GM18505 (cell line): Measurements from ENCODE around the gene SMTNL2.
"Not testable (repeated sequence)": the region's sequence is repeated elsewhere in the genome, so short reads cannot be mapped to it uniquely, and the experiment has no call there.

Source experiments
- ATAC-seq: cut with Tn5 transposase; IDR thresholded peaks from one replicate; pipeline ENCODE4 v1.9.1; 2021; ENCODE audit not compliant: unreplicated experiment
- POLR2A ChIP-seq: IDR thresholded peaks from 4 replicates; pipeline ENCODE4 v1.6.1; 2011; ENCODE audit warnings: borderline replicate concordance; ENCODE audit not compliant: insufficient read depth, insufficient read length; ENCODE audit errors: extremely low read depth

Gene SMTNL2

DNA sequence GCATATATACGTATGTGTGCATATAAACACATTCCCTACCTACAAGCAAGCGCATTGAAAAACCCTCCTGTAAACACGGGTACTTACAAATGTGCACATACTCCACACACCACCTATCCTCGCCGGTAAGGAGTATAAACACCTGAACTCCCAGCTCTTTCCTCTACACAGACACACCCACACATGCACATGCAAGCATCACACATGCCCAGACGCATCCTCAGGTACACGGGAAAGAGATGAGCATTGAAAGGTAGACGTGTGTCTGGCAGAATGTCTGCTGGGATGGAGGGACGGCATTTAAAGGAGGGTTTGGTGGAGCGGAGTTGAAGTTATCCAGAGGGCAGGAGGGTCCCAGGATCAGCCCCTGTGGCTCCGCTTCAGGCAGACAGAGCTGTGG lies 4.7 kb upstream of the SMTNL2 start:
- no peak for TF ChIP-seq POLR2A
- ATAC-seq, result no peak

DNA sequence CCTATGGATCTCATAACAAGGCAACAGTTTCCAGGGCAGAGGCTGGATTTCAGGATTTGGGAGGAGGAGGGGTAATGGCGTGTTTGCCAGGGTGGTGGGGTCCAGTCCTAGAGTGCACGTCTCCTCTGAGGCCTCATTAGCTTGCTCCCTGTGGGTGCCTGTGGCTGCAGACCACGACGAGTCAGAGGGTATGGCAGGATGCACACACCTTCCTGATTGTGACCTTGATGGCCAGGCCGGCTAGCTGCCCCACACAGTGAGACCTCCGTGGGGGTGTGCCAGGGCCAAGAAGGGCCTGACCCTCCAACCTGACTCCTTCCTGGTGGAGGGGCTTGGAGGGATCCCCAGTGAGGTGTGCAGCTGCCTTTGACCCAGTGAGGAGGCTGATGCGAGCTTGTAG lies 4.0 kb upstream of the SMTNL2 start:
- no peak for ATAC-seq
- TF ChIP-seq POLR2A, result no peak

DNA sequence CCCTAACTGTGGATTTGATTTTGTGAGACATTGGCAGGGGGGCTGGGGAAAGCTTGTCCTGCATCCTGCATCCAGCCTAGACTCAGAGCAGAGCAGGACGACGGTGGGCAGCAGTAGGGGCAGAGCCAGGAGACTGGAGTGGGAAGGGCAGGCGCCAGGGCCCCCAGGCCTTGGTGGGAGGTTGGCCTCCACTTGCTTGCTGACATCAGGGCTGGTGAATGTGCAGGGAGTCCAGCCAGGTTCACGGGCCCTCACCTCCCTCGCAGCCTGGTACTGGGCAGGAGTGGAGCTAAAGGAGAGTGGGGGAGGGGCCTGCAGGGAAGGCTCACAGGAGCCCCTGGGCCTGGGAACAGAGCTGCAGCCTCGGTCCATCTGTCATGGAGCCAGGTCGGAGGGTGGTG lies 2.2 kb upstream of the SMTNL2 start:
- no peak for TF ChIP-seq POLR2A

DNA sequence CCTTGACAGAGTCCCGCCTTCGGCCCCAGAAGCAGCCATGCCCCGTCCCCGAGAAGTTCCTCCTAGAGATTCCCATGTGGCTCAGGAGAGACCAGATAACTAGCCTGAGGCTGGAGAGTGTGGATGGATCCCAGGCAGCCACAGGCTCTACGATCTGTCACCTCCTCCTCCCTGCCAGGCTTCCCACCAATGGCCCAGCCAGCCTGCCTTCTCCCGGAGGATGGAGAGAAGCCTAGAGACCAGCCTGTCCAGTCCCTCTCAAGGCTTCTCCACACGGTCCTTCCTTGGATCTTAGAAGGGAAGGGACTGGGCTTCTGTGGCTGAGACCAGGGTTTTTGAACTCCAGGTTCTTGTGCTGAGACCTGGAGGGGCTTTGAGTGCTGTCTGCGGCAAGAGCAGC lies 1.6 kb upstream of the SMTNL2 start:
- no peak for TF ChIP-seq POLR2A
- no peak for ATAC-seq

More for the DNA sequence above, 2.2 kb upstream of the SMTNL2 start:
- ATAC-seq, result no peak

DNA sequence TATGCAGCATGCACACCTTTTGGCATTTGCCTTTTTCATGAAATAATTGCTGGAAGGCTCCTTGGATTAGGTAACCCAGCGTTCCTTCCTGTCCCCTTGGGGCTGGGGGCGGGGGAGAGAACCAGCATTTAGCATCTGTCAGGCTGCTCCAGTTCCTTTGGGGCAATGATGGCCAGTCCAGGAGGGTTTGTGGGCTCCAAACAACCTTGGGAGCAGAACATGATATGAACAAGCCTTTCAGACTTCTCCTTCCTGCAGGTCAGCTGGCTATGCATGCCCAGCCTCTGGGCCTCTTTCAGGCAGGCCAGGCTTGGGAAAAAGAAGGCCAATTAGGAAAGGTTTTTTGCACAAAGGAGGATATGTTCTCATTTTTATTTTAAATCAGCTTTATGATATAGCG lies 1.1 kb upstream of the SMTNL2 start:
- no peak for ATAC-seq
- TF ChIP-seq POLR2A, result no peak

DNA sequence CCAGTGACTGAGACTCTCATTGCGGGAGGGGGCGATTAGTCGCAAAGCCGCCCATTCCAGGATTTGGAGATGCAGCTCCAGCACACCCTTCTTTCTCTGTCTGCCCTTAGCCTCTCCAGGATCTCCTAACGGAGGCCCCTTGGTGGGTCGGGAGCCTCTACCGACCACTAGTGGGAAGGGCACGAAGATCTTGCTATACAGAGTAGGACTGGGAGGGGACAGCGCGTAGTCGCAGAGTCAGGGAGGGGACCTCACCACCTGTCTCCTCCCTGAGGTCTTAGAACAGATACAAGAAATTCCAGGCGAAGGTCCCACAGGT lies 588 bp upstream of the SMTNL2 start:
- ATAC-seq, result no peak
- no peak for TF ChIP-seq POLR2A

DNA sequence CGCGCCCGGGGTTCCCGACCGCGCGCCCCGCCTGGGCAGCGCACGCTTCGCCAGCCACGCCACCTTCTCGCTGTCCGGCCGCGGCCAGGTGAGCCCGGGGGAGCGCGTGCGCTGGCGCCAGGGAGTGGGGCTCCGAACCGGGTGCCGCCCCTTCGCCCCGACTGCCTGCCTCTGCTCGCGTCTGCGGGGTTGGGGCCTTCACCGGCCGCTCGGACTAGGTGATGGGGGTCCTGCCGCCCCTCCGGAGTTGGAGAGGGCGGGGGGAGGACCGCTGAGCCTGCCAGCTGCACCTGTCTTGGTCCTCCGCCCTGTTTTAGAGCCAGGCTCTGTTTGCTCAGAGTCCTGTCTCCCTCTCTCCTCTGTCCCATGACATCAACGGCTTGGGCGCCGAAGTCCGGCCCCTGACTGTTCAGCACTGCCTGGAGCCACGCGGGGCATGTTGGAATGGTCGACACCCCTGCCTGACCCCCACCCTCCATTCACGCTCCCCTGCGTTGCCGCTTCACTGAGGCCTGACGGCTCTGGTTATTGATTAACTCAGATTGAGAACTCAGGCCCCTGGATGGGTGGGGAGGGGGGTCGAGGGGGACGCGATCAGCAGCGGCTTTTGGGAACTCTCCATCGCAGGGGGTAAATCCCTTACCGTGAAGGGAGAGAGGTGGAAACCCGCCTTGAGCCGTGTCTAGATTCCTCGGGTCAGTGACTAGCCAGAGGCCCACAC lies 748 bp downstream of the SMTNL2 start:
- no peak for ATAC-seq

DNA sequence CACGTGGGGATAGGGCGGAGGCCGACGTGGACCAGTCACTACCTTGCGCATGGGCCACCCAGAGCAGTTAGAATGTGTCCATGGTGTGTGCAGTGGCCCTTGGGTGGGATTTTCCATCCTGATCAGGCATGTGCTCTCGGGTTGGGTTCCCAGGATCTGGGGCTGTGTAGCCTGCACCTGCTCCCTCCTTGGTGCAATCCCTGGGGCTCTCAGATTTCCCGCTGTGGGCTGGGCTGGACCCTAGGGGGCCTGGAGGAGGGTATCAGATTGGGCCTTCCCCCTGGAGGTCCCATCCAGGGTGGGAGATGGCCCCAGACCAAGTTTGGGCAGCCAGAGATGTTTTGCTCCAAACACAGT lies 1.3 kb downstream of the SMTNL2 start:
- ATAC-seq, result no peak
- no peak for TF ChIP-seq POLR2A

More for the DNA sequence above, 748 bp downstream of the SMTNL2 start:
- no peak for TF ChIP-seq POLR2A

DNA sequence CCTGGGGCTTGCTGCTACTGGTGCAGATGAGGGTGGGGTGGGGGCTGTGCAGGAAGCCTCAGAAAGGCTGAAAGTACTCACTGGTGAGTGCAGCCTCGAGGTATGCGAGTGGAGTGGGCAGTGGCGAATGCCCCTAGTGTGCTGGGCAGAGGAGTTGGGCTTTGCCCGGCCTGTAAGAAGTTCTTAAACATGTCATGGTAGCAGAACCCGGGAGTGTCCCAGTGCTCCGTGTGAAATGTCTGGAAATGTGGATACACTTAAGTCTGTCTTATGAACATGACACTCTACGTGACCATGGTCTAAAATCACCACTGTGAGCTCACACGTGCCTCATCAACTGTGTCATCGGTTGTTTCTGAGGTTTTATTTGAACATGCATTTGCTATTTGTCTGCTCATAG lies 1.7 kb downstream of the SMTNL2 start:
- ATAC-seq, result no peak
- no peak for TF ChIP-seq POLR2A

DNA sequence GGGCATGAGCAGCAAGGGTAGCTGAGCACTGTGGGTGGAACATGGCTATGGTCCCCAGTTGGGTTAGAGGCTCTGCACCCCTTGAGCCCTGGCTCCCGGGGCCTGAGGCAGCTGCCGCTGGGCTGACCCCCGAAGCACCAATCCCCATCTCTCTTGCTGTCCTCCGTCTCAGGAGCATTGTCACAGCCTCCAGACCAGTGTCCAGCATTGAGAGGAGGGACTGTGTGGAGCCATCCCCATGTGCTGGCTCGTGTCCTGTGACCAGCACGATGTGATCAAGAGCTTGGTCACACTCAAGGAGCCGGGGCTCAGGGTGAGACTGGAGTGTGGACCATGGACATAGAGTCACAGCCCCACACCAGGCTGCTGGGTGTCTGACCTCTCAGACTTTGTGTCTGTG lies 2.9 kb downstream of the SMTNL2 start:
- no peak for TF ChIP-seq POLR2A
- no peak for ATAC-seq

DNA sequence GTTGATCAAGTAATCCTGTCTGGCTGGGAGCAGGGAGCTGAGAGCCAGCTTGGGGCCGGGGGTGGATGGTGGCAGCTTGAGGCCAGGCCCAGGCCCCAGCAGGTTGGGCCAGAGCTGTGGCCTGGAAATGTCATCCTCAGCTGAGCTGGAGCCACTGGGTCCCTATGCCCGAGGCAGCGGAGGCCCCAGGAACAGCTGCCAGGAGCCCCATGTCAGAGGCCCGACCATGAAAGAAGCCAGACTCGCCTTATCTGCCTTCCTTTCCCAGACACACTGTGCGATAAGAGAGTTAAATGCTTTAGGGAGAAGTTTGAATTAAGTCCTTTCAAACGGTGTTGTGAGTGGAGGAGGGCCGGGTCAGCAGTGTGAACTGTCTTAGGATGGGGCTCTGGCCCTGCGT lies 3.5 kb downstream of the SMTNL2 start:
- no peak for ATAC-seq
- no peak for TF ChIP-seq POLR2A

DNA sequence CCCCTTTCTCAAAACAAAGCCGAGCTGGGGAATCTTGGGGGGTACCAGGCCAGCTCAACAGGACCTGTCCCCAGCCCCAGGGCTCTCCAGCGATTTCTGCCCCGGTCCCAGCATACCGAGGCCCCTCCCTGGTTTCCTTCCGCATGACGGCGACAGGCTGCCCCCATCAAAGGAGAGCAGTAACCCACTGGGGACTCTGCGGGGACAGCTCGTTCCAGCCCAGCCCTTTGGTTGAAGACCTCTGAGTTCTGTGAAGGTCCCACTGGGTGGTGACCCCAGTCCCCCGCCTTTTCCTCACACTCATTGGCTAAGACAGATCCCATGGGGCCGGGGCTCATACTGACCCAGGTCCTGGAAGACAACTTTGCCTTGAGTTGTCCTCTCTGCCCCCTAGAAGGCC lies 4.1 kb downstream of the SMTNL2 start:
- no peak for TF ChIP-seq POLR2A

DNA sequence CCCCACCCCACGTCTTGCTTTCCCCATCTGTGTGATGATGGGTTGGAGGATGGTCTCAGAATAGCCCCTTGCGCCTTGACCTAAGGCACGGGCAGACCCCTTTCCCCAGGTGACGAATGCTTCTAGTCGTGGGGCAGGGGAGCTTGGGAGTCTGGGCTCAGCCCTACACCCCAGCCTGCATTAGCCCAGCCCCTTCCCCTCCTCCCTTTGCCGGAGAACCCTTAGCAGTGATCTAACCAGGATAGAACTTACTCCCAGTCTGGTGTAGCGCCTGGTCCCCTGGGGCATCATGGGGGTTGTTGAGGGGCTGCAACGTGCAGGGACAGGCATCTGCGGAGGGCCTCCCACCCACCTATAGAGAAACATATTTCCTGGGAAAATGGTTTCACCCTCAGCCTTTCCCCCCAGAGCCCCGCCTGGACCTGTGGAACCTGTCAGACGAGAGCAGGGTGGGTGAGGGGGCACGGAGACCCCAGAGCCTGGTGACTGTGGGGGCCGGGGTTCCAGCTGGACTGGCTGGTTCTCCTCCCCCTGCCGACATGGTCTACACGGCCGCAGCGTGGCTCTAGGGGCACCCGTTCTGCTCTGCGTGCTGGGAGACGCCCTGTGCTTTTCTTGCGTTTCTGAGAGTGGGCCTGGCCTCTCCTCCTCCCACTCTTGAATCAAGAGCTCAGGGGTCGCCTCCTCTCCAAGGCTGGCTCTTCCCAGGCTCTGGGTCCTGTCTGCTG lies 4.7 kb downstream of the SMTNL2 start:
- no peak for TF ChIP-seq POLR2A
- no peak for ATAC-seq

More for the DNA sequence above, 4.1 kb downstream of the SMTNL2 start:
- ATAC-seq, result no peak

DNA sequence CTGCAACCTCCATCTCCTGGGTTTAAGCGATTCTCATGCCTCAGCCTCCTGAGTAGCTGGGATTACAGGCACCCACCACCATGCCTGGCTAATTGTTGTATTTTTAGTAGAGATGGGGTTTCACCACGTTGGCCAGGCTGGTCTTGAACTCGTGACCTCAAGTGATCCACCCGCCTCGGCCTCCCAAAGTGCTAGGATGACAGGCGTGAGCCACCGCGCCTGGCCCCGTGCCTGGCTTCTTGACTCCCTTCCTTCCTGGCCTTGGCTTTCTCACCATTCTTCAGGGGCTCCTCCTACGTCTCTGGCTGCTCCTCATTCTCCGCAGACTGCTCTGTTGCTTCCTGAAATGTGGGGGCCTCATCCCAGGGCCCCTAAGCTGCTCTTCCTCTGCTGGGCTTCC lies 5.7 kb downstream of the SMTNL2 start:
- ATAC-seq, result not testable (repeated sequence)
